Measurements from ENCODE around the gene BCL6. TPM values are rescaled to one million over a fixed set of nuclear protein-coding genes. Genes with fewer than 3 reads are reported as not detected.

Gene BCL6
- total RNA-seq, 2 experiments from 2014 or later: 13.7 to 14.0 TPM

DNA sequence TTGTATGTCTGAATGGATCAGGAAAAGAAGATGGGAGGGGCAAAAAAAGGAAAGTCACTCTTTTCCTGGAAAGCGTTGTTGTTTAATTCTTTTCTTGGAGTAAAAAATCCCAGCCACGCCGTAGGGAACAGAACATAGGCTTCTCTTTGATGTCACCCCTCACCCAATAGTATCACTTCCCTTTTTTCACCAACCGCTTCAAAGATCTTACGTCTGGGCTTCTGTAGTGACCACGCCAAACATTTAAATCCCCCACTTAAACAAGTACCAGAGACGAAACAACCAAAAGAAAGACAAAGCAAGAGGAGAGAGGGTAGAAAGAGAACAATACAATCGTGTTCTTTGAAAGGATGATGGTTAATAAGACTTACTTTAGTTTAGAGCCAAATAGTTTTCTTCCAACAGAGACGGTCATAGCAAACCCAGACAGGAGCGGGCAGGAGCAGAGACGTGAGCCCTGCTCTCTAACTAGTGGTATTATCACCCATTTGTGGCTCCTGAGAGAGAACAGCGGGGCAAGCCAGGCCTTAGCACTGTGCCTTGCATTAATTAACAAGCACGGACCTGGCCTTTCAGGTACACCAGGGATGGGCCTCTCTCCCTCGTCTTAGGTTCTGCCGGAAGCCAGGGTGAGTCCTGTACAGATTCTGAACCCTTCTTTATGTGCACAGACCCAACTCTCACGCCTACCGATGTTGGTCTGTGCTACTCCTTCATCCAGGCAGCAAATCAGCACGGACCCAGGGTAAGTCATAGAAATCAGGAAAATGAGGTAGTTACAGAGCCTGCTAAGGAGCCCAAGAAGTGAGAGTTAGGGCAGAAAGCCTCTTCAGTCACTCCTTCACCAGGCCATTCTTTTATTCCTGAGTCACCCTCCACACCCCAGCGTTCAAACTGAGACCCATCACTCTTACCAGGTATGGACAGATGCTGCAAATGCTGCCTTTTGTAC is 28.2 kb upstream of the BCL6 start:
- H3K4me1 Mint-ChIP-seq (ENCODE audit: low read depth): peaks cover 43% of the 10 kb centered on the region
- POLR2A ChIA-PET: no interaction called here
- ATAC-seq: no peak

DNA sequence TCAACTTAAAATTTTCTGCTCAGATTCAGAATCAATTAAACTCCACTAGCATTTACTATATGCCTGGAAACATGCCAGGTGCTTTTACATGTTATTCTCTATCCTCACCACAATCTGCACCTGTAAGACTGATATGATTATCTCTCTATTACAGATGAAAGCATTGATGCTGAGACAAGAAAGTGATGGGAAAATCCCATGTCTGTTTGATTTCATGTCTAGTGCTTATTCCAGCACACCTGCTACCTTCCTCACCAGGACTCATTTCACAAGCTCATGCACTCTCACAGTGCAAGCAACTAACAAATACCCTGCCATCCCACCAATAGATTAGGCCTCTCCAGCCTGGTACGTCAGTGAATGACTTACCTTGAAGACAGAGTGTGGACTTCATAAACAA is 25.0 kb upstream of the BCL6 start:
- Mint-ChIP-seq H3K36me3 (ENCODE audit: low read depth) (no peaks in the 10 kb centered on the region), H3K27ac (peak overlapping the region; percentile 67), H3K27me3 (no peaks in the 10 kb centered on the region), H3K4me3 (no peak overlapping the region), H3K9me3 (no peaks in the 10 kb centered on the region), H3K4me1 (ENCODE audit: low read depth) (peaks cover 24% of the 10 kb centered on the region)
- TF ChIP-seq, protein P1, sequence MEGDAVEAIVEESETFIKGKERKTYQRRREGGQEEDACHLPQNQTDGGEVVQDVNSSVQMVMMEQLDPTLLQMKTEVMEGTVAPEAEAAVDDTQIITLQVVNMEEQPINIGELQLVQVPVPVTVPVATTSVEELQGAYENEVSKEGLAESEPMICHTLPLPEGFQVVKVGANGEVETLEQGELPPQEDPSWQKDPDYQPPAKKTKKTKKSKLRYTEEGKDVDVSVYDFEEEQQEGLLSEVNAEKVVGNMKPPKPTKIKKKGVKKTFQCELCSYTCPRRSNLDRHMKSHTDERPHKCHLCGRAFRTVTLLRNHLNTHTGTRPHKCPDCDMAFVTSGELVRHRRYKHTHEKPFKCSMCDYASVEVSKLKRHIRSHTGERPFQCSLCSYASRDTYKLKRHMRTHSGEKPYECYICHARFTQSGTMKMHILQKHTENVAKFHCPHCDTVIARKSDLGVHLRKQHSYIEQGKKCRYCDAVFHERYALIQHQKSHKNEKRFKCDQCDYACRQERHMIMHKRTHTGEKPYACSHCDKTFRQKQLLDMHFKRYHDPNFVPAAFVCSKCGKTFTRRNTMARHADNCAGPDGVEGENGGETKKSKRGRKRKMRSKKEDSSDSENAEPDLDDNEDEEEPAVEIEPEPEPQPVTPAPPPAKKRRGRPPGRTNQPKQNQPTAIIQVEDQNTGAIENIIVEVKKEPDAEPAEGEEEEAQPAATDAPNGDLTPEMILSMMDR (IDR thresholded peaks at IDR 0.05): no peak
- CTCF ChIA-PET: interaction anchor here (1.1 to 2.0 kb wide), 4 partner anchors 23 to 30 kb away, joined by 3 to 8 read pairs (median 5); no protein-coding TSS in a partner anchor
- DNase-seq (peak; percentile 42), ATAC-seq (peak; percentile 85)
- POLR2A ChIA-PET: interaction anchor here (1.0 to 1.4 kb wide), 3 partner anchors 10 to 30 kb away, joined by 3 to 5 read pairs (median 4); partner anchors contain the start of gene BCL6
- intact Hi-C loops (cut with micrococcal nuclease): no loop called here

More for the DNA sequence above, 28.2 kb upstream of the BCL6 start:
- DNase-seq: no peak
- intact Hi-C loops (cut with micrococcal nuclease): no loop called here
- H3K27me3 Mint-ChIP-seq: no peaks in the 10 kb centered on the region
- H3K9me3 Mint-ChIP-seq: no peaks in the 10 kb centered on the region
- no peaks in the 10 kb centered on the region for H3K36me3 Mint-ChIP-seq (ENCODE audit: low read depth)
- TF ChIP-seq, protein P1 (IDR thresholded peaks at IDR 0.05): no peak
- CTCF ChIA-PET: no interaction called here
- H3K4me3 Mint-ChIP-seq: no peak overlapping the region
- no peak overlapping the region for H3K27ac Mint-ChIP-seq

DNA sequence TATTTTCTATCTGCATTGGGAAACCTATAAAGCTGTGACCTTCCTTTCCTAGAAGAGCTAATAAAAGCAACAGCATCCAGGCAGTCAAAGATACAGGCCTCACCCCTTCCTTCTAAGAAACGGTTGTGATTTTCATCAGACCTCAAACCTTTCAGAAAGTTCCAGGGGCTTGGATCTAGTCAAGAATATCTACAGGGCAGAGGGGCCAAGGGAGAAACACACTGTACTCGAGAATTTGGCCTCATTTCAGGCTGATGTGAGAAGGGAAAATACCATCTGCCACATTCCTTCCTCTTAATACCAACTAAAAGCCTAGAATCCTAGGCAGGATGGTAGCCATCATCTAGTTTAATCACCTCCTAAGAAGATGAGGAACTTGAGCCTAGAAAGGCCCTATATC is 24.5 kb upstream of the BCL6 start:
- H3K9me3 Mint-ChIP-seq: no peaks in the 10 kb centered on the region
- H3K27me3 Mint-ChIP-seq: no peaks in the 10 kb centered on the region
- intact Hi-C loops (cut with micrococcal nuclease): no loop called here
- no peaks in the 10 kb centered on the region for H3K36me3 Mint-ChIP-seq (ENCODE audit: low read depth)
- ChIA-PET CTCF (interaction anchor here (1.1 to 2.0 kb wide), 4 partner anchors 22 to 31 kb away, joined by 3 to 8 read pairs (median 5); no protein-coding TSS in a partner anchor), POLR2A (interaction anchor here (0.6 to 1.4 kb wide), 4 partner anchors 9 to 30 kb away, joined by 3 read pairs; no protein-coding TSS in a partner anchor)
- peak overlapping the region; percentile 67 for H3K27ac Mint-ChIP-seq
- H3K4me1 Mint-ChIP-seq (ENCODE audit: low read depth): peaks cover 25% of the 10 kb centered on the region
- DNase-seq (no peak), ATAC-seq (no peak)
- H3K4me3 Mint-ChIP-seq: no peak overlapping the region
- TF ChIP-seq, protein P1 (IDR thresholded peaks at IDR 0.05): no peak

DNA sequence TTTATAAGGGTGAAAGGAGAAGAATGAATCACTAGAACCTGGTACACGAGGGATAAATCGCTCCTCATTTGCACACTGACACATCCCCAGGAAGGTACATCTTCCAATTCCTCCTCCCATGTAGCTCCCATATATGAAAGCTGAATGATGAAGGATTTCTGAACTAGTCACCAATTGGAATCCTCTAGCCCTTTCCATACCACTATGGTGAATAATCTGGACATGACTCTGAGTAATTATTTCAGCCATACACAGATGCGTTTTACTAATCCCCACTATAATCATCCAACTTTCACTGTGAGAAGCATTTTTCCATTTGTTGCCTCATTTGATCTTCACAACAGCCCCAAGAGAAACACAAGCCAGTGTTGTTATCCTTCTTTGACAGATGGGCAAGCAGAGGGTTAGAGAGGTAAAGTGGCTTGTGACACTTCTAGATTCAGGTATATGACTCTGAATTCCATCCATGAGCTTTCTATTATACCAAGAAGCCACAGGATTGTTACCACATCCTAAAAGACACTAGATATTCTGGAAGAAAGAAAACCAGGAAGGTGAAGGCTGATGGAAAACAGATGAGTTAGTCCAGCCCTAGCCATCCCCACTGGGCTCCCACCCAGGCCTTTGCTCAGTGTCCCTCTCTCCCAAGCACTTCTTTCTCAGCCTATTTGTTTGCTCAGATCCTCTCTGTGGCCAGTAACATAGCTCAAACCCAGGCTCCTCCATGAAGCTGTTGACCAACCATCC is 22.2 kb upstream of the BCL6 start:
- peaks cover 23% of the 10 kb centered on the region for H3K4me1 Mint-ChIP-seq (ENCODE audit: low read depth)
- ATAC-seq (no peak), DNase-seq (no peak)
- TF ChIP-seq, protein P1 (IDR thresholded peaks at IDR 0.05): no peak
- intact Hi-C loops (cut with micrococcal nuclease): no loop called here
- CTCF ChIA-PET: interaction anchor here (1.0 to 1.7 kb wide), 2 partner anchors 18 to 20 kb away, joined by 3 to 5 read pairs; no protein-coding TSS in a partner anchor
- no peaks in the 10 kb centered on the region for H3K9me3 Mint-ChIP-seq
- H3K4me3 Mint-ChIP-seq: no peak overlapping the region
- POLR2A ChIA-PET: interaction anchor here (1.5 to 1.6 kb wide), 2 partner anchors 21 to 33 kb away, joined by 3 to 5 read pairs; no protein-coding TSS in a partner anchor
- no peak overlapping the region for H3K27ac Mint-ChIP-seq
- H3K36me3 Mint-ChIP-seq (ENCODE audit: low read depth): no peaks in the 10 kb centered on the region
- no peaks in the 10 kb centered on the region for H3K27me3 Mint-ChIP-seq

Data from activated CD8-positive, alpha-beta T cell treated with anti-CD3 and anti-CD28 coated beads for 36 hours (primary cell).